GDM1 (cell line): ENCODE results near the gene LHFPL2.

Experiments
- DNase-seq: peaks from one replicate; lab custom pipeline; 2025; lab: John Stamatoyannopoulos, UW

LHFPL2 gene

GRCh38 chr5:78567617-78568016, 81.0 kb downstream of the LHFPL2 start:
- no peak for DNase-seq

- DNase-seq: no peak
These were observed 81.7 kb downstream of the LHFPL2 start for GRCh38 chr5:78566747-78567425.

- no peak for DNase-seq
These were observed 83.2 kb downstream of the LHFPL2 start for GRCh38 chr5:78565395-78565794.

- DNase-seq: no peak
These were observed 85.0 kb downstream of the LHFPL2 start for GRCh38 chr5:78563621-78564020.

- no peak for DNase-seq
These were observed 85.8 kb downstream of the LHFPL2 start for GRCh38 chr5:78562714-78563330.

GRCh38 chr5:78562001-78562400, 86.6 kb downstream of the LHFPL2 start:
- DNase-seq: no peak

- DNase-seq: no peak
These were observed 87.3 kb downstream of the LHFPL2 start for GRCh38 chr5:78561261-78561660.

GRCh38 chr5:78560000-78560855, 88.3 kb downstream of the LHFPL2 start:
- DNase-seq: no peak

GRCh38 chr5:78557601-78558000, 91.0 kb downstream of the LHFPL2 start:
- DNase-seq: no peak

GRCh38 chr5:78555870-78556269, 92.7 kb downstream of the LHFPL2 start:
- DNase-seq: no peak

- no peak for DNase-seq
These were observed 93.9 kb downstream of the LHFPL2 start for GRCh38 chr5:78554670-78555069.

GRCh38 chr5:78553580-78554353, 94.8 kb downstream of the LHFPL2 start:
- DNase-seq: no peak

- DNase-seq: no peak
These were observed 95.7 kb downstream of the LHFPL2 start for GRCh38 chr5:78552729-78553342.

GRCh38 chr5:78550891-78551290, 97.7 kb downstream of the LHFPL2 start:
- no peak for DNase-seq

- no peak for DNase-seq
These were observed 99.5 kb downstream of the LHFPL2 start for GRCh38 chr5:78549043-78549442.

- DNase-seq: no peak
These were observed 100.6 kb downstream of the LHFPL2 start for GRCh38 chr5:78547731-78548615.

GRCh38 chr5:78547183-78547582, 101.4 kb downstream of the LHFPL2 start:
- peak; percentile 29 for DNase-seq

GRCh38 chr5:78546276-78546996, 102.1 kb downstream of the LHFPL2 start:
- DNase-seq: no peak

- DNase-seq: no peak
These were observed 103.2 kb downstream of the LHFPL2 start for GRCh38 chr5:78545406-78545805.
